Testis (tissue), 3 donors: ENCODE data around the gene SOX18. TPM values are rescaled to one million over a fixed set of nuclear protein-coding genes. Genes with fewer than 3 reads are reported as not detected.

Experiments used
- DNase-seq: peaks from one replicate; pipeline ENCODE4 v3.0.0-alpha.2; 2019
- H3K27ac ChIP-seq, 2 donors: fragments of 200-600 bp; sonication (generic); one replicate each; pipeline ENCODE4 v1.5.1; 2019
- H3K27me3 ChIP-seq: fragments of 200-600 bp; sonication (generic); one replicate; pipeline ENCODE4 v1.5.1; 2019
- H3K36me3 ChIP-seq: fragments of 200-600 bp; sonication (generic); one replicate; pipeline ENCODE4 v1.5.1; 2017; ENCODE audit warnings: low read depth; ENCODE audit errors: missing control alignments
- H3K4me1 ChIP-seq: fragments of 200-600 bp; sonication (generic); one replicate; pipeline ENCODE4 v1.5.1; 2019
- H3K4me3 ChIP-seq, 2 donors: fragments of 200-600 bp; sonication (generic); one replicate each; pipeline ENCODE4 v1.5.1; 2017 to 2019
- H3K9me3 ChIP-seq: fragments of 200-600 bp; sonication (generic); one replicate; pipeline ENCODE4 v1.5.1; 2017
- POLR2A ChIP-seq: fragments of 450-650 bp; IDR thresholded peaks from one replicate; pipeline ENCODE4 v1.6.1; 2017; ENCODE audit warnings: antibody characterized with exemption, mild to moderate bottlenecking, moderate library complexity
- WGBS, 2 donors: methylation state at CpG; one replicate each; pipeline ENCODE4 v1.1.5; 2018; 5-methylcytosine and 5-hydroxymethylcytosine counted together
- intact Hi-C: fragments of 100-400 bp; cut with DNase I; formaldehyde crosslinking; loops from one replicate; pipeline ENCODE4 v1.15.1; 2023; ENCODE audit warnings: low total_unique reads
- polyA plus RNA-seq: library from polyadenylated mRNA; stranded (reverse); fragments of 350-450 nt; fragmentation: Illumina TruSeq; extraction: RNeasy Lipid Tissue Mini Kit (QIAGEN cat#74804); gene quantifications from one replicate; pipeline ENCODE4 v1.2.3, GENCODE V29; 2014; ENCODE audit warnings: low read depth, low replicate concordance; ENCODE audit not compliant: insufficient read depth
- total RNA-seq, 2 donors: library from RNA; depleted of rRNA; stranded (reverse); fragments of >200 nt; gene quantifications; one replicate each; pipeline ENCODE4 v1.2.3, GENCODE V29; 2016
- TF ChIP-seq, protein P1 (sequence below), 3 experiments: fragments of 450-650 bp in 2 of 3; fragments of 200-600 bp in 1 of 3; sonication (generic) in 1 of 3; IDR thresholded peaks; one replicate each; pipeline ENCODE4 v1.5.1; 2016 to 2019; ENCODE audit warnings: antibody characterized with exemption in 3 of 3, mild to moderate bottlenecking in 2 of 3, moderate library complexity in 1 of 3

Gene SOX18
- total and polyA plus RNA-seq, 3 donors from 2014 or later = 6.1 to 17.1 (median 7.9) TPM

DNA sequence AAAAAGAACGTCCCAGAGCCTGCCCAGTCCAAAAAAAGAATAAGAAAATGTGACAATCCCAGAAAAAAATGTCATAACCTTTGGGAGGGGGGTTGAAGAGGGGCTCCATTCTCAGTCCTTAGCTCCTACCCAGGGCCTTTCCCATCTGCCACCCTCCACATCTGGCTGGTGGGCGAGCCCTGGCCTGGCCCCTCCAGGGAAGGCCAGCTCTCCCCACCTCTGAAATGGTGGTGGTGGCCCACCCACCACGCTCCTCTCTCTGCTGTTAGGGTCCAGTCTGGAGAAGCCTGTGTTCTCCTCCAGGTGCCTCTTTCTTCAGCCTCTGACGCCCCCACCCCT, 29.5 kb upstream of the SOX18 start:
- TF ChIP-seq POLR2A = no peak
- TF ChIP-seq, protein P1, sequence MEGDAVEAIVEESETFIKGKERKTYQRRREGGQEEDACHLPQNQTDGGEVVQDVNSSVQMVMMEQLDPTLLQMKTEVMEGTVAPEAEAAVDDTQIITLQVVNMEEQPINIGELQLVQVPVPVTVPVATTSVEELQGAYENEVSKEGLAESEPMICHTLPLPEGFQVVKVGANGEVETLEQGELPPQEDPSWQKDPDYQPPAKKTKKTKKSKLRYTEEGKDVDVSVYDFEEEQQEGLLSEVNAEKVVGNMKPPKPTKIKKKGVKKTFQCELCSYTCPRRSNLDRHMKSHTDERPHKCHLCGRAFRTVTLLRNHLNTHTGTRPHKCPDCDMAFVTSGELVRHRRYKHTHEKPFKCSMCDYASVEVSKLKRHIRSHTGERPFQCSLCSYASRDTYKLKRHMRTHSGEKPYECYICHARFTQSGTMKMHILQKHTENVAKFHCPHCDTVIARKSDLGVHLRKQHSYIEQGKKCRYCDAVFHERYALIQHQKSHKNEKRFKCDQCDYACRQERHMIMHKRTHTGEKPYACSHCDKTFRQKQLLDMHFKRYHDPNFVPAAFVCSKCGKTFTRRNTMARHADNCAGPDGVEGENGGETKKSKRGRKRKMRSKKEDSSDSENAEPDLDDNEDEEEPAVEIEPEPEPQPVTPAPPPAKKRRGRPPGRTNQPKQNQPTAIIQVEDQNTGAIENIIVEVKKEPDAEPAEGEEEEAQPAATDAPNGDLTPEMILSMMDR (IDR thresholded peaks at IDR 0.05) = no peak
- no peaks in the 10 kb centered on the region for H3K27me3 ChIP-seq
- peak overlapping the region; percentile 21 to 45 for H3K27ac ChIP-seq
- H3K4me1 ChIP-seq = peaks cover 21% of the 10 kb centered on the region
- no peaks in the 10 kb centered on the region for H3K9me3 ChIP-seq
- peak overlapping the region; percentile 56 to 73 for H3K4me3 ChIP-seq
- WGBS, 2 donors = 0 to 19% methylated on average over 1 to 4 of the region's 4 CpGs
- no peaks in the 10 kb centered on the region for H3K36me3 ChIP-seq
- no peak for DNase-seq
- intact Hi-C loops = no loop called here

DNA sequence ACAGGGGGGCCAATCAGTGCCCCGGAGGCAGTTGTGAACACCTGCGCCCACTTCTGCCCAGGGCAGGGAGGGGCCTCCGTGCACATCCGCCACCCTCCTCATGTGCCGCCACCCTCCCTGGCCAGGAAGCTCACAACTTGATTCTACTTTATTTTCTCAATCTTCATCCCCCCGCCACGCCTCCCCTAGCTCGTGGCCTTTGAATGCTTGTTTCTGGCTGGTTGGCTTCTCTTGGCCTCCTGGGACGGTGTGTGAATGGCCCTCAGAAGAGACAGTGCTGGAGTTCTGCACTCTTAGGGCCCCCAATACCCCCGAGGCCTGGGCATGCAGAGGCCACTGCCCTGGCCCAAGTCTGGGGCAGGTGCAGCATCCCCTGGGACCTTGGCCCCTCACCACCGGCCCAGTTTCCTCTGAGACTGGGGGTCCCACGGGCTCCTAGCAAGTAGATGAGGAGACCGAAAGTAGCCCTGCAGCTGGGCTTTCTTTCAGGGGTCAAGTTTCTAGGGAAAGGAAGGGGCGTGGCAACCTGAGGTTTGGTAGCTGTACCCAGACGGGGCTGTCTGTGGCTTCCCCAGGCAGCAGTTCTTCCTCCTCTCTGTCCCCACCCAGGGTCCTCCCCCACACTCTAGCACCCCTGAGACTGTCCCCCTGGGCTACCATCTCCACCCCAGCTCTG, 28.6 kb upstream of the SOX18 start:
- H3K36me3 ChIP-seq = no peaks in the 10 kb centered on the region
- TF ChIP-seq POLR2A = no peak
- WGBS, 2 donors = 68 to 84% methylated on average over 13 to 15 of the region's 15 CpGs
- H3K9me3 ChIP-seq = no peaks in the 10 kb centered on the region
- H3K4me1 ChIP-seq = peaks cover 17% of the 10 kb centered on the region
- H3K27me3 ChIP-seq = no peaks in the 10 kb centered on the region
- no peak overlapping the region for H3K4me3 ChIP-seq
- DNase-seq = no peak
- intact Hi-C loops = no loop called here
- H3K27ac ChIP-seq = no peak overlapping the region

DNA sequence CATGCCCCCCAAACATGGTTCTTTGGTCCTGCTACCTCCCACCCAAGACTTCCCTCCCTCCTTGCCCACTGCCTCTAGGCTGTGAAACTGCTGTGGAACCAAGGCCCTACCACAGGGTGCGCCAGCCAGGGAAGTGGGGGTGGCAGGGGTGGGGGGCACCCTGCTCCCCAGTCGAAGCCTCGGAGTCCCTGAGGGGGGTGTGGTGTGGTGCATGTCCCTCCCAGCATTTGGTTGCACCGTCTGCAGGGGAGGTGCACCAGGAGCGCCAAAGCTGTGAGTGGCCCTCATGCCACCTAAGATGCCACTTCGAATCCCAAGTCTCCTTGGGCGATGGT, 28.1 kb upstream of the SOX18 start:
- no peaks in the 10 kb centered on the region for H3K27me3 ChIP-seq
- TF ChIP-seq POLR2A = no peak
- TF ChIP-seq, protein P1 (IDR thresholded peaks at IDR 0.05) = no peak
- no peaks in the 10 kb centered on the region for H3K36me3 ChIP-seq
- H3K4me3 ChIP-seq = no peak overlapping the region
- H3K9me3 ChIP-seq = no peaks in the 10 kb centered on the region
- H3K27ac ChIP-seq = no peak overlapping the region
- intact Hi-C loops = no loop called here
- no peak for DNase-seq
- 77 to 88% methylated on average over 4 to 5 of the region's 7 CpGs for WGBS, 2 donors
- H3K4me1 ChIP-seq = peaks cover 17% of the 10 kb centered on the region

DNA sequence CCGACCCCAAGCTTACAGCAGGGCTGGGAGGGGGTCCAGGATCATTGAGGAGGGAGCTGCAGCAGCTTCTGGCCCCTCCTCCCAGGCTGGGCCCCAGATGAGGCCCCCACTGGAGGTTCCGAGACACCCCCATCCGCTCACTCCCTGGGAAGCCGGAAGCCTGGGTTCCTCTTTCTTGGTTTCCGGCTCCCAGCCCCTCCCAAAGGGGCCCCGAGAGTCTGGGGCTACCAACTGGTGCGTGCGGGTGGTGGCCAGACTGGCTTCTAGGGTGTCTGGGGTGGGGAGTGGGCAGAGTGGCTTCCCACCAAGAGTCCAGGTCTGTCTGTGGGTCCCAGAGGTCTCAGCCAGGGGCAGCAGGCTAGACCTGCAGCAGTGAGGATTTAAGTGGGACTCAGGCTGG, 27.7 kb upstream of the SOX18 start:
- Histone ChIP-seq H3K4me3 (no peak overlapping the region), H3K4me1 (peaks cover 14% of the 10 kb centered on the region), H3K36me3 (no peaks in the 10 kb centered on the region), H3K27ac (no peak overlapping the region), H3K27me3 (no peaks in the 10 kb centered on the region), H3K9me3 (no peaks in the 10 kb centered on the region)
- intact Hi-C loops = no loop called here
- WGBS, 2 donors = 81 to 86% methylated on average over 5 to 8 of the region's 8 CpGs
- DNase-seq = no peak
- TF ChIP-seq, protein P1 (IDR thresholded peaks at IDR 0.05) = no peak
- no peak for TF ChIP-seq POLR2A

DNA sequence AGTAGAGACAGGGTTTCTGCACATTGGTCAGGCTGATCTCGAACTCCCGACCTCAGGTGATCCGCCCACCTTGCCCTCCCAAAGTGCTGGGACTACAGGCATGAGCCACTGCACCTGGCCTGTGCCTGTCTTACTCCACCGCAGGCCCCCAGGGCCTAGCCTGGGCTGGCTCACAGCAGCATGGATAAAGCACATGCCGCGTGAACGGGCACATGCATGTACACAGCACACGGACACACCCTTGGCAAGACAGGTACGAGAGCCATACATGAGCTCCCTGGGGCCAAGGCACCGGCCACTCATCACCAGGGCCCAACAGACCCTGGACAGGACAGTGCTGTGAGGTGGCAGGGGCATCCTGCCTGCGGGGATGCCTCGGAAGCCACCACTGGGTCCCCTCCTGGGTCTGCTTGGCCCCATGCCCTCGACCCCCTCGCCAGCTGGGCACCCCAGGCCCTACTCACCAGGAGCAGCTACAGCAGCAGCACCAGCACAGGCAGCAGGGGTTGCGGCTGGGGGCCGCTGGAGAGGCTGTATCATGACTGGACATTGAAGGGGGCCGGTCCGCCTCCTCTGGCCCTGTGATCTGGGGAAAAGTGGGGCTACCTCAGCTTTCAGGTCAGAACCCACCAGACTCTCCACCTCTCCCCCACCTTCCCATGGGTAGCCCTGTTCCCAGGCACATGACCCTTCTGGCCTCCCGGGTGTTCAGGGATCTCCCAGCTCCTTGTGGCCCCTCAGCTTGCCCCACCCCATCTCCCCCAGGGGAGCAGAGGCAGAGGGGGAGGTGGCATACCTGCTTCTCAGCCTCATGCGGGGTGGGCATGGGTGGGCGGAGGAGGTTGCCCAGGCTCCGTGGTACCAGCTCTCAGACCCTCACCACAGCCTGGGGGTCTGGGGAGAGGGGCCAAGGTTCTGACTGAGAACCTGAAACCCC, 26.9 kb upstream of the SOX18 start:
- H3K4me1 ChIP-seq = peaks cover 13% of the 10 kb centered on the region
- intact Hi-C loops = no loop called here
- no peaks in the 10 kb centered on the region for H3K27me3 ChIP-seq
- H3K4me3 ChIP-seq = no peak overlapping the region
- H3K27ac ChIP-seq = no peak overlapping the region
- WGBS, 2 donors = 95 to 96% methylated on average over 7 to 20 of the region's 22 CpGs
- H3K36me3 ChIP-seq = no peaks in the 10 kb centered on the region
- no peaks in the 10 kb centered on the region for H3K9me3 ChIP-seq
- TF ChIP-seq, protein P1 (IDR thresholded peaks at IDR 0.05) = no peak
- TF ChIP-seq POLR2A = no peak
- no peak for DNase-seq
